SKM-1 (cell line): ENCODE results near the gene CDH20.
A peak's percentile ranks its signal among the peaks of the same experiment; 100 is the strongest.
"Not testable (repeated sequence)": the region's sequence is repeated elsewhere in the genome, so short reads cannot be mapped to it uniquely, and the experiment has no call there.

Source experiments
- DNase-seq: peaks from one replicate; lab custom pipeline; 2025; ENCODE audit not compliant: unreplicated experiment; lab: John Stamatoyannopoulos, UW

CDH20 gene

DNA sequence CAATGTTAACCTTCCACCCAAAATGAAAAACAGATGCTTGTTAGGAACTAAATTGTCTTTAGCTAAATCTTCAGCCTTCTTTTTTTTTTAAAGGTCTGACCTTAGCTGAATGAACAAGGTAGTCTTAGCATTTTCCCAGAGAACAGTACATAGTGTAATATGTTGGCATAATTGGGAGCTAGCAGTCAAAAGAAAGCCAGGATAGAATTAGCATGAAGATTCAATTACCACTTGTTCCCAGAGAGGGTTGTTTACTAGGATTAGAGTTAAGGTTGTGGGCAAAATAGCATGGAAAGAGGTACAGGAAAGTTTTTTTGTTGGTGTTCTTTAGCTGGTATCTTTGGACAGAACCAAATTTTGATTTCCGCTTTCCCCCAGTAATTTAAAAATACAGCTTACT is 6.9 kb downstream of the CDH20 start:
- no peak for DNase-seq

DNA sequence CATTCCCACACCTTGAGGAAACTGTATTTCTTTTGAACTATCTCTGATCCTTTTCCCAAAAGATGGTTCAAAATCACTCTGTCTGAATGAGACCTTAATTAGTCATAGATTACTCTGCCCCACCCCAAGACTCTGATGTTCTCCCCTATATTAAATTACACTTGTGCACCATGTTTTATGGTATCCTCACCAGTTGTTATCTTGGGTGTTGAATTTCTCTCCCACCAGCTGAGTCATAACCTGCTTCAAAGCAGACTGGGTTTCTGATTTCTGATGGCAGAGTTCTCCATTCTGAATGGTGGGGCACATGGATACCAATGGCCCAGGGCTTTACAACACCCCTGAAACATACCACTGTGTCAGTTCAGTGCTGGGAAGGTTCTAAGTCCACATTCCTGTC is 15.0 kb downstream of the CDH20 start:
- no peak for DNase-seq

DNA sequence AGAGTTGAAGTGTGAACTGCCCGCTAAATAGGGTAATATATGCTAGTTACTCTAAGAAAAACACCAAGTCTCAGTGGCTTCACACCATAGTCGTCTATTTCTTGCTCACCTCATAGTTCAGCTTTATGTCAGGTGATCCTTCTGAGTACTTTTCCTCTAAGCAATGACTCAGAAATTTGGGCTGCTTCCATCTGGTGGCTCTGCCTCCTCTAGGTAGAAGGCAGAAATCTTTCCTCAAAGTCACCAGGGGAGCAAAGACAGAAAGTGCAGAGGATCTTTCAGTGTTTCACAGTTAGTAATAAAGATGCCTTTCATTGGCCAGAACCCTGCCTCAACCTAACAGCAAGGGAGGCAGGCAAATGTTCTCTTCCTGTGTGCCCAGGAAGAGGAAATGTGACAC is 17.3 kb downstream of the CDH20 start:
- DNase-seq = no peak

DNA sequence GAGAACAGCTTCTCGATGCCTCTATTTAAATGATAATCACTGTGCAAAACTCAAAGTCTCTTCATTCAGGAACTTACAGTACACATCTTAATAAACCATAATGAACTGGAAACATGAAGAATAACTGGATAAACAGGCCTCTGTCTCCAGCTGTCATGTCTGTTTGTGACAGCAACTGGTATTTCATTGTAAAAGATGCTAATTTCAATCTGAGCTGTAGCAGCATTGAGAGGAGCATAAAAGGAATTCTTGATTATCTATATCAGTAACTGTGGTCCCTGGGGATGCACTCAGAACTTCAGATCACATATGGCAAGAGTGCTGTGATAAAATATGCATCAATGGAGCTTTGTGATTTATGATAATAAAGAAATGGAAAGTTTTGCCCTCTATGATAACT is 18.8 kb downstream of the CDH20 start:
- DNase-seq = no peak

DNA sequence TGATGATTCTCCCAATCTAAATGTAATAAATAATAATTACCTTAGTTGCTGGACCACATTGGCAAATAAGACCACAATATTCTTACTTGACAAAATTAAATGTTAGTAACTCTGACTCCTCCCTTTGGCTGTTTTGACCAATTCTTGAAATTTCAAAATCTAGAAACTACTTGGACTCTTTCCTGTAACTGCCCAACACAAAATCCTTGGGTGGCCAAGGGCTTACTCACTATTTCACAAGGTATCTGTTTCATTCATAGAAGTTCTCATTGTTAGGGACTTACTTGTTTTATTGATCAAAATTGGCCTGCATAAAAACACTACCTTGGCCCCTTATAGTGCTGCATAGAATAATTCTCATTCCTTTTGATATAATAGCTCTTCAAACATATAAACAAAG is 19.4 kb downstream of the CDH20 start:
- no peak for DNase-seq

DNA sequence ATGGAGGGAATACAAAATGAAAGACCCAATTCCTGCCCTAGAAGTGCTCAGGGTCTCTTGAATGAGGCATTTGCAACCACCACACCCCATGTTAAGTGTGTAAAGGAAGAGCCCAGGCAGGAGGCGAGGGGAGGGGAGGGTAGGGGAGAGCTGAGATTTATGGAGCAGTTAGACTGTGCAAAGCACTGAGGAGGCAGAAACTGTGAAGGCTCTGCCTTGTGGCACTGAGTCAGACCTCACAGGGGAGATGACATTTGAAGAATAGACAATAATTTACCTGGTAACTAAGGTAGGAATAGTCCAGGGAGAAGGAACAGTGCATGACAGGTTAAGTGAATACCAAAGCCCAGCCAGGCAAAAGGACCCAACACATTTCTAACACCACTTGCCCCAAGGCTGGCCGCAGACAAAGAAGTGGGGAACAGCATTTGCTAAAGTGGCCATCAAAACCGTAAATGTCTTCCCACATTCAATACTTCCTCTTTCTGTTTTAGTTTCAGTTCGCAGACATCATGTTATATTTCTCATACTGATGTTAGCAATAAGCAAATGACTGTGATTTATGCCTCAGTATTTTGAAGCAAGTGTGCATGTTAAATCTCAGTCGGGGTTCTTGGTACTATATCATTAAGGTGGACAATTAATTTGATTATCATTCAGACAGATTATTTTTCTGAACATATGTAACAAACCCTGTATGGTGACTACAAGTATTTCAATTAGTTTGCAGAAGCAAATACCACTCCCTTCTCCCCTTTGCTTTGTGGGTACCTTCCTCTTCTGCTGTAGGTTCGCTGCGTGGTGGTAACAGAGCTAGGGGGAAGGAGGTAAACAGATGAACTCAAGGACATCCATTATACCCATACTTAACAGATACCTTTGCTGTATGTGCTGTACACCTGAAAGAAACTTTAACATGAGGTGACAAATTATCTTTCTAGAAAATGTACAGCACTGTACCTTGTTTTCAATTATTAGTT is 27.5 kb downstream of the CDH20 start:
- peak; percentile 55 for DNase-seq

DNA sequence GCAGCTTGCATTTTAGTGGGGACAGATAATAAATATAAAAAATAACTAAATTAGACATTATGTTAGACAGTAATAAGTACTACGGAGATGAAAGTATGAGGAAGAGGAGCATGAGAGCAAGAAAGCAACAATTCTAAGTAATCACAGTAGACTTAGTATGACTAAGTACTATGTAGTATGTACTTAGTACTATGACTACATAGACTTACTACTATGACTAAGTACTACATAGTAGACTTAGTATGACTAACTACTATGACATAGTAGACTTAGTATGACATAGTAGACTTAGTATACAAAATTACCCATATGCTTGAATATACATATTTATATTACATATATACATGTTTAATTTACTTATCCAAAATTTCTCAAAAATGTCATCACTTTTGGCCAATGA is 29.3 kb downstream of the CDH20 start:
- DNase-seq = no peak

DNA sequence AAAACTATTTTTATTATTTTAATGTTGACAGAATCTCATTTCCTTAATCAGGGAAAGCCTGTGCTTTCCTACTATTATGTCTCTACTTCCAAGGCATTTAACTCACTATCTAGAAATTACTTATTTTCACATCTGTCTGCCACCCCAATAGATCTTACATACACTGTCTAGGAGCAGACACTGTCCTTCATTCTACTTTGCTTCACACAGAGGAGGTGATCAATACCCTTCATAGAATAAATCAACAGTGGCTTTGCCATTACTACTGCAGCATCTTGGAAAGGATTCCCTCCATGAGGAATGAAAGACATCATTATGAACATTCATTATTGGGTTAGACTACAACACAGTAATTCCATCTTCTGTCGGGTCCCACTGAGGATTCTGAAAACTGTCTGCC is 31.7 kb downstream of the CDH20 start:
- no peak for DNase-seq

DNA sequence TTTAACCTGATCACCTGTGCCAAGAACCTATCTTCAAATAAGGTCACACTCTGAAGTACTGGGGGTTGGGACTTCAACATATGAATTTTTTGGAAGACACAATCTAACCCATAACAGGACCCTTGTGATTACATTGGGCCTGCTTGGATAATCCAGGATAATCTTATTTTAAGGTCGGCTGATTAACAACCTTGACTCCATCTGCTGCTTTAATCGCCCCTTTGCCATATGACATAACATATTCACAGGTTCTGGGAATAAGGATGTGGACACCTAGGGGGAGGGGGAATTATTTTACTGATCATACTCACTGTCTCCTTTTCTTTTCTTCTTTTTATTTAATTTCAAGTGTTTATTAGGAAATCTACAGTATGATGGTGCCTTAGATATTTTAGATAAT is 34.8 kb downstream of the CDH20 start:
- no peak for DNase-seq

DNA sequence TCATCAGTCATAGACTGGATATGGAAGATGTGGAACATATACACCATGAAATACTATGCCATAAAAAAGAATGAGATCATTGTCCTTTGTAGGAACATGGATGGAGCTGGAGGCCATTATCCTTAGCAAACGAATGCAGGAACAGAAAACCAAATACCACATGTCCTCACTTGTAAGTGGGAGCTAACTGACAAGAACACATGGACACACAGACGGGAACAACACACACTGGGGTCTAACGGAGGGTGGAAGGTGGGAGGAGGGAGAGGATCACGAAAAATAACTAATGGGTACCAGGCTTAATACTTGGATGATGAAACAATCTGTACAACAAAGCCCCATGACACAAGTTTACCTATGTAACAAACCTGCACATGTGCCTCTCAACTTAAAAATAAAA is 36.4 kb downstream of the CDH20 start:
- not testable (repeated sequence) for DNase-seq

DNA sequence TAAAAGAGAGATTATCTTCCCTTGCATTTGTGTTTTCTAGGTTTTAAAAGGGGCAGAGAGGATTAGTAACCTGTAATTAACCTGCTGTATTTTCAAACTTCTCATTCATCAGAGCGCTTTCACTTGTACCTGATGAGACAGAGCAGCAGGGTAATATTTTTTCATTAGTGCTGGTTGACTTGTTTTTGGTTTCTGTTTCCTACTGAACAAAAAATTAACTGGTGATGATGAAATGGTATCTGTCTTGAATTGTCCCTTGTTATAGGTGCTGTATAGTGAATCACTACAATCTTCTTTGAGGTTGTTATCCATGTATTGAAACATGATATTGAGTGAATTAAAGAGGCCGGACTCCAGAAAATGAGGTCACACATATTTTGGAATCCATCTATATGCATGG is 37.9 kb downstream of the CDH20 start:
- DNase-seq = no peak

DNA sequence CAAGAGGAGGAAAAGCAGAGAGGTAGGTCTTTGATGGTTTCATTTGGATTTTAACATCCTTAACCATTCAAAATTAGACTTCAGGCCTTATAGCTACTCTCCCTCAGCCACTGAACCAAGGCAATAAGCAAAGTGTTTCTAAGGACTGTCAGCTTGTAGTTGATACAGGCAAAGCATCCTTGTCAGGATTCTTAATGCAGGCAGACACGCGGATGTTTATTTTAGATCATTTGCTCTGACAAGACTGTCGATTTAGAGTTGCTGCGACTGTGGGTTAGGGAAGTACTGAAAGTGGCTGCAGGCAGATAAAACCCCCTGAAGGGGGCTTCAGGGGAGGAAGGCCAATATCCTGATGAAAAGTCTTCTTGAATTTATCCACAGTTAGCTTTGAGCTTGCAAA is 46.6 kb downstream of the CDH20 start:
- no peak for DNase-seq

DNA sequence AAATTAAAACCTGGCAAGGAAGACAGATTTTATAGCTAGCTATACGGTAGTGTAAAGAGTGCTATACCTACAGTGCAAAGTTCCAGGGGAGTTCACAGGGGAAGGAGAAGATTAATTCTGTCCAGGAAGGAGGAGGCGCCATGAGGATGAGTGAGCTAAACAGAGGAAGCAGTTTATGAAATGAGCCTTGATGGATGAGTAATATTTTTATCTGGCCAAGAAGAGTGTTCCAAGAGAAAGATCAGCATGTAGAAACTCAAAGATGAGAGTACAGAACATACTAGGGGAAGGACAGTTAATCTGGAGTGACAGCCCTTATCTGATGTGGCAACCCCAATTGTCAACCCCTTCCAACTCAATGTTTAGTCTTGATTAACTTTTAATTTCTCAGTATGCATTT is 54.8 kb downstream of the CDH20 start:
- DNase-seq = no peak

DNA sequence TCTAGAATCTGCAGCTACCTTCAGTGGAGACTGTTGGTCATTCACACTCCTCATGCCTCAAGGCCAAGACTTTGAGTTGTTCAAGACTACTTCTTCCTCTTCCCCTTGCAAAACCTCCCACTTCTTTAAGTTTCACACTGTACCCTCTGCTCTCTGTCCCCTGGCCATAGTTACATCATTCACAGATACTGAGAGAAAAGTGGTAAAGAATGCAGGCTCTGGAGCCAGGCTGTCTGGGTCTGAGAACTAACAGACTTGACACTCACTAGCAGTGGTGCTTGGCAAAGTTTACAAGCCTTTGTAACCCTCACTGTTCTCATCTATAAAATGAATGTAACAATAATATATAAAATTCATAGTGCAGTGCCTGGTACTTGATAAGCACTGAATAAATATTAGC is 61.8 kb downstream of the CDH20 start:
- no peak for DNase-seq

DNA sequence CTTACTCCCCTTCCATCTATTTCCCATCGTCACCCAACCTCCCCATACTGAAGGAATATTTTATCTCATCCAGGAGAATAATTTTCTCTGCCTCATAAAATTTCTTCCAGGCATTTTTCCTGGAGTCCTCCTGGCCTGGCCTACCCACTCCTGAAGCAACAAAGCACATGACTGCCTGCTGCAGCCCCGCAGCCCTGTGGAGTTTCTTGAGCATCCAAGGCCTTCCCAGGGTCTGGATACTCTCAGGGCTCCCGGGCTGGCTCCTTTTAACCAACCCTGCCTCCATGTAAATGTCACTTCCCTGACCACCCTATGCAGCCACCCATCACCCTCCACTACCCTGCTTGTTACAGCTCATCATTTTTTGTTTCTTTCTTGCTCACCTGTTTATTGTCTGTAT is 64.0 kb downstream of the CDH20 start:
- no peak for DNase-seq

DNA sequence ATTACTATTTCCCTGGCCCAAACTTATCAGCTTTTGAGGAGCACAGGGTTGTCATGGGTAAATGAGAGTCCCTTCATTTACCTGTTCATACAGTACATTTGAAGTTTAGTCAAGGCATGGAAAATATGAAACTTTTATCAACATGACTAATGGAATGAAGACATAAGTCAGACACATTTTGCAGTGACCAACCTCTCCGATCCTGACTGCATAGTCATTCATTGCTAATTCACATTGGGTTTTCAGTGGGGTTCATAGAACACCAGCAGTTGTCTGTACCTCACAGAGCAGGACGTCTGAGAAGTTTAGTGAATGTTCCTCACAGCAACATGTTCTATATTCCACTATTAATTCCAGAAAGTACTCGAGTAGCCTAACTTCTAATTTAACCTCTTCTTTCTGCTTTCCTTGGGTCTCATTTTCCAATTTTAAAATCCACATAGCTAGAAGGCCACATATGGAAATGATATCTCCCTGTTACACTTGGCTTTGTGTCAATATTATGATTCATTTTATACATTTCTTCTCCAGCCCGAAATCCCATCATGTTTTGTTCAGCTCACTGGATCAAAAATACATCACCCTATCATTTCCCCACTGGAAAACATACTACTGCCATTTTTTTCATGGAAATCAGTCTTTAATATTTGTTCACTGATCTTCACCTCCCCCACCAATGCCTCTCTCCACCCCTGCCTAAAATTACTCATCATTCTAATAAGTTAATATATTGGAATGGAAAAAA is 65.9 kb downstream of the CDH20 start:
- no peak for DNase-seq

DNA sequence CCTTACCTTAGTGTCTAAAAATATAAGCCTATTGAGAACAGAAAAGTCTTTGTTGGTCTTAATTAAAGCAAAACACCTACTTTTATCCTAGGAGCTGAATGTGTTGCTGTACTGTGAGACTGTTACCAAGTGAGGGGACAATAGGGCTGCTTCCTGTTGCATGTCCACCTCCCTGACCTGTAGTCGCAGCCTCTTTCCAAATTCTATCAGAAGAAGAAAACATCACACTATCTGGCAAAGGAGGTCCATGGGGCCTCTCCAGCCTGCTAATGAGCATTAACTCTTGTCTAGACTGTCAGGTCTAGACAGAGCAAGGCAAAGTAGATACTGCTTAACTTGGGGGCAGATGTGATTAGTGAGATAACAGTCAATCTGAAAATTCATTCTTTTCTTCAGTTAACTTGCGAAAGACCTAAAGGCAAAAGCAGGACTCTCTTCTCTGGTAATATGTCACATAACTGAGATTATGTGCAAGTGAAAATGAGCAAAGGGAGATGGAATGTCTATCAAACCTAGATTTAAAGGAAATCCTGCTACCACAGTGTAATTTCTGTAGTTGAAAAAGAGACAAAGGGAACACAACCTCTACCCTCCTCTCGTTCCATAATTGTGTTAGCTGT is 66.9 kb downstream of the CDH20 start:
- DNase-seq = no peak

DNA sequence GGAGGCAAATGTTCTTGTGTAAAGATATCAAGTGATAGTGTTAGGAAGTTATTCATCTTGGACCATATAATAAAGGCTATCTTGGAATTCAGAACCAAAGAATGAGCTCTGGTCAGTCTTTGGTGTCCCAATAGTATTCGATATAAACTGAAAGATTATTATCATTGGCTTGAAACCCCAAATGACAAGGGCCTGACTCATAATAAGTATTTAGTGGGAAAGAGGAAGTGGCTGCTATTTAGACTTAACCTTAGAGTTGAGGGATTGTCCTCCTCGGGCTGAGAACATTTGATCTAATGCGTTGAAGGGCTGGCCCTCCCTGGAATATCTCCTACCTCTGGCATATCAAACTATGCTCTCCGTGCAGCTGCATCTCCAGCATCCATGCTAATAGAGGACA is 67.5 kb downstream of the CDH20 start:
- DNase-seq = no peak

DNA sequence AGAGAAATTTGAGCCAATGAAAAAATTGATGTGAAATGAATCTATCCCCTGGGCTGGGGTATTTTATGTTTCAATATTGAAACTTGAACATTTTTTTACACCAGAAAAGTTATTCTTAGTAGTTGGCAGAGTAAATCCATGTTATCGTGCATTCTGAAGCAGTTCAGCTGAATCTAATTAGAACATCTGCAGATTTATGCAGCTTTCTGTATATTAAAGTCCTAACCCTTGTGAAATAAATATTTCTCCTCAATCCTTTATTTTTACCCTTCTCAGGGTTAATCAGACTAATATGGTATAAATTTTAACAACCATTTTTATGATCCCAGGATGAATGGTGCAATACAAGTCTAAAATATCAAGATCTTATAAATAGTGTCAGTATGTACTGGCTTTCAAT is 69.5 kb downstream of the CDH20 start:
- no peak for DNase-seq

DNA sequence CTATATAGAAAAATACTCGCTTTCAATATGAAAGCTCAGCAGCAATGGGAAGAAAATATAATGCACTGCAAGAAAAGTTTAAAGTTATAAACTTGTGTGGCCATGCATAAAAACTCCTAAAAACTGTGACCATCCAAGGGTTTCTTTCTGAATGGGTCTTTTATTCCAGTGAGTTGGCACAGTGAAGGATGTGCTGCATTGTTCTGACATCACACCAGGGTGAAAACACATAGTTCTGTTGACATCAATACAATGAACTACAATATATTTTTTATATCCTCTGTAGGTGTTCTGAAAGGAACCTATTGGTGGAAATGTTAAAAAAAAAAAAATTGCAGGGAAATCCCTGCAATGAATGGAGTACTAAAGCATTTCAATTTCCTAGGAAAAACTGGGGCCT is 80.2 kb downstream of the CDH20 start:
- DNase-seq = no peak

DNA sequence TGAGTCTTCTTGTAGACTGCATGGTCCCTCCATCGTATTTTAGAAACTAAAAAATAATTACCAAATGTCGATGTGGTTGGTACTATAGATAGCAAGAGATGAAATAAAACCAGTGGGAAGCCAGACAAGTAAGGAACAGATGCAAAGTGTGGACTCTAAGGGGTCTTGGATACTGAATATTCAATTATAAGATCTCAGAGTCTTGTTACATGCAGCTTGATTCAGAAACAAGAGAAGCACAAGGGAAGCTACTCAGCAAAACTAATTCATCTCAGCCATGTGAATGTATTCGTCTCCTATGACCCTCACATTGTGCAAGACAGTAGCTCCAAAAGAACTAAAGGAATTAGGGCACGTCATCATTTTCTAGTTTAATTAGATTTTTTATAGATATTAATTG is 80.9 kb downstream of the CDH20 start:
- DNase-seq = no peak

DNA sequence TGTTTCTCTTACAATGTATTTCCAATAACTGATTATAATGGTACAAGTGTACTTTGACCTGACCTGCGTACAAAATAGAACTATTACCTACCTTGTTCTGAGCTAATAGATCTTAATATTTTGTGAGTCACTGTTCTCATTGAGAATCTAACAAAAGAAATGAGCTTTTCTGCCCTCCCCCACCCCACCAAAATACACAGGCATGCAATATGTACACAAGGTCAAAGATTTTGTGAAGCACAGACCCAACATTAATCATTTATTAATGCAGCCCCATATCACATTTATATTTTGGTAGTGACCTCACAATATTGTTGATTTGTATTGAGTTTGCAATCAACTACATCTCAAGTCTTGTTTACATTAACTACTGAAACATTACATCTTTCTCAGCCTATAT is 86.5 kb downstream of the CDH20 start:
- no peak for DNase-seq
